ENCODE data around the gene PHGDH. TPM values are rescaled to one million over a fixed set of nuclear protein-coding genes. Genes with fewer than 3 reads are reported as not detected.

PHGDH gene
- total and polyA plus RNA-seq, 2 of the 13 experiments (the other 11 are each of a cell fraction or from before 2014, with no cell fraction given) = 95.8 to 133 TPM

DNA sequence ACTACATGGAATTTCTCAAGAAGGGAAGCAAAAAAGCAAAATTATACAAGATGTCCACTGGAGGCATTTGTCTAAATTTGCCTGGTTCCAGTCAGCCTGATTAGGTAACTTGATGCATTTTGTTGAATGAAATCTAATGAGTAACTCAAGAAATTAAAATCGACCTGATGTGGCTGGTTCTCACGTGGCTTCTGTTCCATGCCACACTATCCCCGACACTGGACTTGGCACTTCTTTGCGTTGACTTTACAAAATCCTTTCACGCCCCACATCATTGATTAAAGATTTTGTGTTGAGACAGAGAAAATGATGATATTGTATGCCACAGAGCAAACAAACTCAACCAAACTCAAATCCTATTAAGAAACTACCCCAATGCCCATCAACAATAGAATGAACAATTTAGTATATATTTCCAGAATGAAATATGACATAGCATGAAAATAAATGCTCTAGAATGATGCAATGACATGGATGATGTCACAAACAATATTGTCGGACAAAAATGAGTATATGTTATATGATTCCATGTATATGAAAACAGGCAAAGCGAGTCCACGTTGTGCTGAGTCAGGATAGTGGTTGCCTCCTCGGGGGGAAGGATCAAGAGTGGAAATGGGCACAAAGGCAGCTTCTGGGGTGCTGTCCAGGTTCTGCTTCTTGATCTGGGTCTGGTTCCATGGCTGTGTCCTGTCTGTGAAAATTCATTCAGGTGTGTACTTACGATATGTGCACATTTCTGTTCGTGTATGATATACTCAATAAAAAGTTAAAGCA is 69.9 kb downstream of the PHGDH start:
- H3K27me3 ChIP-seq (ENCODE audit: control insufficient read depth in 1 of 2, insufficient read depth in 2 of 2, low read length in 2 of 2) = no peaks in the 10 kb centered on the region
- FAIRE-seq (no peak), DNase-seq (ENCODE audit: low spot score) (no peak), ATAC-seq (no peak)
- intact Hi-C loops (cut with micrococcal nuclease; ENCODE audit: unreplicated experiment) = loop anchor here (2.0 kb wide), 2 partner anchors 13 to 37 kb away; partner anchors contain the start of gene HMGCS2
- H3K9me3 ChIP-seq (ENCODE audit: low read length) = no peaks in the 10 kb centered on the region
- in situ Hi-C loops (cut with HindIII; ENCODE audit: extremely low pct_ligation_motif_present, low pct_unique_long_range_greater_than_20kb) = no loop called here
- BruUV-seq (replicated peaks) = no TSS peak
- no peak overlapping the region for H3K27ac ChIP-seq (ENCODE audit: extremely low read length, insufficient read depth, low read length)
- no peaks in the 10 kb centered on the region for H3K79me2 ChIP-seq (ENCODE audit: insufficient read depth, low read length)
- ChIA-PET POLR2A (interaction anchor here (5.8 kb wide), 1 partner anchor 15 kb away, joined by 71 read pairs; the partner anchor contains the start of gene HMGCS2), CTCF (ENCODE audit: low intra/inter-chr PET ratio, low total read pairs) (no interaction called here)
- H3K4me3 ChIP-seq (replicated peaks in 1 of 3; ENCODE audit: insufficient read depth in 1 of 3, low read depth in 2 of 3, low read length in 3 of 3) = no peak overlapping the region
- peaks cover 88% of the 10 kb centered on the region for H3K4me1 ChIP-seq (ENCODE audit: insufficient read depth, low read length)
- no peak overlapping the region for H2AFZ ChIP-seq (ENCODE audit: low read length)
- no peak overlapping the region for H3K9ac ChIP-seq (ENCODE audit: insufficient read depth, low read depth, low read length)
- WGBS (ENCODE audit: low lambda C conversion rate) = 62% methylated on average over 11 of the region's 11 CpGs
- H4K20me1 ChIP-seq (ENCODE audit: insufficient read depth, low read length) = no peaks in the 10 kb centered on the region
- no peak overlapping the region for H3K4me2 ChIP-seq (ENCODE audit: low read depth, low read length)
- H3K36me3 ChIP-seq (replicated peaks in 1 of 2; ENCODE audit: control insufficient read depth in 1 of 2, insufficient read depth in 2 of 2, low read length in 2 of 2) = no peaks in the 10 kb centered on the region
- no peak for TF ChIP-seq KDM6A (CRISPR knock-in tag; IDR thresholded peaks at IDR 0.05; ENCODE audit: low read depth)
- TF ChIP-seq MAZ (IDR thresholded peaks at IDR 0.05; ENCODE audit: borderline replicate concordance, low read depth, low read length) = no peak
- no peak for TF ChIP-seq MAZ (CRISPR knock-in tag; IDR thresholded peaks at IDR 0.05; ENCODE audit: low read depth)
- TF ChIP-seq, protein P1, sequence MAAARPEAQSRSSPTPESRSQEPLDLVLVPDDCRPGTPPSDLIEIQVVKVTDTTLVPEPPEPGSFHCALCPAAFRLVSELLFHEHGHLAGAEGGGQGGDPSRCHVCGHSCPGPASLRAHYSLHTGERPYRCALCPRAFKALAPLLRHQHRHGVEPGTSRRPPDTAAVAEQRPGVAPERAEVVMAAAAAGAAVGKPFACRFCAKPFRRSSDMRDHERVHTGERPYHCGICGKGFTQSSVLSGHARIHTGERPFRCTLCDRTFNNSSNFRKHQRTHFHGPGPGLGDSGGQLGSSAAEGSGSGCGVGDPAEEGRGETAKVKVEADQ (CRISPR knock-in tag; IDR thresholded peaks at IDR 0.05; ENCODE audit: borderline replicate concordance) = no peak
- no peak for TF ChIP-seq NR2F1 (CRISPR knock-in tag; IDR thresholded peaks at IDR 0.05)
- TF ChIP-seq KLF13 (CRISPR knock-in tag; IDR thresholded peaks at IDR 0.05) = no peak
- TF ChIP-seq, protein P2, sequence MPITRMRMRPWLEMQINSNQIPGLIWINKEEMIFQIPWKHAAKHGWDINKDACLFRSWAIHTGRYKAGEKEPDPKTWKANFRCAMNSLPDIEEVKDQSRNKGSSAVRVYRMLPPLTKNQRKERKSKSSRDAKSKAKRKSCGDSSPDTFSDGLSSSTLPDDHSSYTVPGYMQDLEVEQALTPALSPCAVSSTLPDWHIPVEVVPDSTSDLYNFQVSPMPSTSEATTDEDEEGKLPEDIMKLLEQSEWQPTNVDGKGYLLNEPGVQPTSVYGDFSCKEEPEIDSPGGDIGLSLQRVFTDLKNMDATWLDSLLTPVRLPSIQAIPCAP (CRISPR knock-in tag; IDR thresholded peaks at IDR 0.05; ENCODE audit: low read depth) = no peak
- TF ChIP-seq NCOR1 (IDR thresholded peaks at IDR 0.05; ENCODE audit: borderline replicate concordance, low read length) = no peak
- TF ChIP-seq ZNF235 (CRISPR knock-in tag; IDR thresholded peaks at IDR 0.05; ENCODE audit: borderline replicate concordance) = no peak
- no peak for TF ChIP-seq ZSCAN9 (CRISPR knock-in tag; IDR thresholded peaks at IDR 0.05; ENCODE audit: borderline replicate concordance)
- no peak for TF ChIP-seq HDAC6 (IDR thresholded peaks at IDR 0.05; ENCODE audit: low read depth, low read length)
- no peak for TF ChIP-seq GATAD2A (CRISPR knock-in tag; IDR thresholded peaks at IDR 0.05)
- TF ChIP-seq ZNF468 (CRISPR knock-in tag; IDR thresholded peaks at IDR 0.05) = no peak
- TF ChIP-seq, protein P3, sequence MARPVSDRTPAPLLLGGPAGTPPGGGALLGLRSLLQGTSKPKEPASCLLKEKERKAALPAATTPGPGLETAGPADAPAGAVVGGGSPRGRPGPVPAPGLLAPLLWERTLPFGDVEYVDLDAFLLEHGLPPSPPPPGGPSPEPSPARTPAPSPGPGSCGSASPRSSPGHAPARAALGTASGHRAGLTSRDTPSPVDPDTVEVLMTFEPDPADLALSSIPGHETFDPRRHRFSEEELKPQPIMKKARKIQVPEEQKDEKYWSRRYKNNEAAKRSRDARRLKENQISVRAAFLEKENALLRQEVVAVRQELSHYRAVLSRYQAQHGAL (CRISPR knock-in tag; IDR thresholded peaks at IDR 0.05; ENCODE audit: not compliant biosample characterization) = no peak
- TF ChIP-seq, protein P4, sequence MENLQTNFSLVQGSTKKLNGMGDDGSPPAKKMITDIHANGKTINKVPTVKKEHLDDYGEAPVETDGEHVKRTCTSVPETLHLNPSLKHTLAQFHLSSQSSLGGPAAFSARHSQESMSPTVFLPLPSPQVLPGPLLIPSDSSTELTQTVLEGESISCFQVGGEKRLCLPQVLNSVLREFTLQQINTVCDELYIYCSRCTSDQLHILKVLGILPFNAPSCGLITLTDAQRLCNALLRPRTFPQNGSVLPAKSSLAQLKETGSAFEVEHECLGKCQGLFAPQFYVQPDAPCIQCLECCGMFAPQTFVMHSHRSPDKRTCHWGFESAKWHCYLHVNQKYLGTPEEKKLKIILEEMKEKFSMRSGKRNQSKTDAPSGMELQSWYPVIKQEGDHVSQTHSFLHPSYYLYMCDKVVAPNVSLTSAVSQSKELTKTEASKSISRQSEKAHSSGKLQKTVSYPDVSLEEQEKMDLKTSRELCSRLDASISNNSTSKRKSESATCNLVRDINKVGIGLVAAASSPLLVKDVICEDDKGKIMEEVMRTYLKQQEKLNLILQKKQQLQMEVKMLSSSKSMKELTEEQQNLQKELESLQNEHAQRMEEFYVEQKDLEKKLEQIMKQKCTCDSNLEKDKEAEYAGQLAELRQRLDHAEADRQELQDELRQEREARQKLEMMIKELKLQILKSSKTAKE (CRISPR knock-in tag; IDR thresholded peaks at IDR 0.05; ENCODE audit: borderline replicate concordance) = no peak
- no peak for TF ChIP-seq ZNF790 (CRISPR knock-in tag; IDR thresholded peaks at IDR 0.05; ENCODE audit: borderline replicate concordance)
- TF ChIP-seq MAFF (IDR thresholded peaks at IDR 0.05; ENCODE audit: low read depth, low read length) = 0 out of 2 replicates have a peak, but pooled peaks have one; percentile 13
- TF ChIP-seq MAFK (conservative IDR thresholded peaks at IDR 0.05 in 1 of 2, IDR thresholded peaks at IDR 0.05 in 1 of 2; ENCODE audit: low read length in 2 of 2) = peak; percentile 37 to 57; a peak in 3 of 4 replicates
- TF ChIP-seq SATB2 (CRISPR knock-in tag; IDR thresholded peaks at IDR 0.05) = no peak
- TF ChIP-seq ZNF282 (IDR thresholded peaks at IDR 0.05; ENCODE audit: partially characterized antibody) = no peak
- no peak for TF ChIP-seq ZNF792 (CRISPR knock-in tag; IDR thresholded peaks at IDR 0.05)

Data from HepG2 (cell line).